ENCODE data around the gene RAMAC. TPM values are rescaled to one million over a fixed set of nuclear protein-coding genes. Genes with fewer than 3 reads are reported as not detected.
"Not testable (repeated sequence)": the region's sequence is repeated elsewhere in the genome, so short reads cannot be mapped to it uniquely, and the experiment has no call there.

The RAMAC gene
- total RNA-seq, 1 donor from 2014 or later: 26.2 TPM

DNA sequence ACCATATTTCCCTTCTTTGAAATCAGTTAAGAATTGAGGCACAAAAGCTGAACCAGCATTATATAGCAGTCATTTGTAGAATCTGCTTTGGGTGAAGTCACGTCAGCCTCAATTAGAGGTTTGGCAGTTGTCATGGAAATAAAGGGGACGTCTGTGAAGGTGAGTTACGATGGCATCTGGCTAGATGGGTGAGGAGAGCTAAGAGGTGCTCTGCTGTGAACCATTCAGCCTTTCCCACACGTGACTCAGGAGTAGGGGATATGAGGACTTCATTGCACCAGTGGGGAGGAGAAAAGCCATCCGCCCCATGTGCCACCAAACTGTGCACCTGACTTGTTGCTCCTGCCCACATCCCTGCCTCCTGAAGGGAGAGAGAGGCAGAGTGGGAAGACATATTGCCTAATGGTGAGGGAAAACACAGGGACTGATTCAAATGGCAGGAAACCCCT is 28.2 kb downstream of the RAMAC start:
- DNase-seq: no peak

DNA sequence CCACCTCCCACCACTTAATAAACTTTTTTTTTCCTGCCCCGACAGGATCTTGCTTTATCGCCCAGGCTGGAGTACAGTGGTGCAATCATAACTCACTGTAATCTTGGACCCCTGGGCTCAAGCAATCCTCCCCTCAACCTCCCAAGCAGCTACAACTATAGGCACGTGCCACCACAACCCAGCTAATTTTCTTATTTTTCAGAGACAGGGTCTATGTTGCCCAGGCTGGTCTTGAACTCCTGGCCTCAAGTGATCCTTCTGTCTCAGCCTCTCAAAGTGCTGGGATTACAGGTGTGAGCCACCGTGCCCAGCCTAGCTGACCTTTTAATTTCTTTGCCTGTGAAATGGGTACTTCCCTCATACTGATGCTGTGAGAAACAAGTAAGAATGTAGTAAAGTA is 29.4 kb downstream of the RAMAC start:
- no peak for DNase-seq

DNA sequence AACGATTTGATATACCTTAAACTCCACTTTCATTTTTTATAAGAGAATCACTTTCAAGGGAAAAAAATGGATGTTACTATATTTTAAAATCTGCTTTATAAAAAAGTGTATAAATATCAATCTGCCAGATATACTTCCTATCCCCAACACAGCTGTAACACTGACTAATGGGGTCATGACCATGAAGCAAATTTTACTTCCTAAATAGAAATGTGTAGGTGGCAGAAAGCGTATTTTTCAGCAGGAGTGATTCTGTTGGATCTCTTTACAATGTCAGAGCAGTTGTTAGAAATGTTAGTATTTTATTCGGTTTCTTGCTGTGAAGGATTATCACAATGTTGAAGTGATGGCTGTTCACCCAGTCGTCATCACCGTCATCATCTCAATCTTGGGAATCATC is 30.9 kb downstream of the RAMAC start:
- peak; percentile 53 for DNase-seq

DNA sequence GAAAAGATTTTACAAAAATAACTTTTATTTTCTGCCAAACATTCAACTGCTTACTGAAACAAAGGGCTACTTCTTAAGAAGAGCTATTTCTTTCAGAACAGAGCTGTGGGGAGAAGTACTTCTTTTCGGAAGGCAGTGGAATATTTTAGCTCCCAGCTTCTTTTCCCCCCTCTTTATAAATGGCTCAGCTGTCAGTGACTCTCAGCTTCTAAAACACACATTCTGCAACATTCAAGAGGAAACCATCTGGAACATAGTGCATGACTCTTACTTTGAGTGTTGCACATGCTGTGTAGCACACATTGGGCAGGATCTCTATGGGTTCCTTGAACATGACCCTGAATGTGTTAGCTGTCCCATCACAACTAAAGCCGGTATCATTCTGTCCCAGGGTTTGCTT is 32.4 kb downstream of the RAMAC start:
- DNase-seq: no peak

DNA sequence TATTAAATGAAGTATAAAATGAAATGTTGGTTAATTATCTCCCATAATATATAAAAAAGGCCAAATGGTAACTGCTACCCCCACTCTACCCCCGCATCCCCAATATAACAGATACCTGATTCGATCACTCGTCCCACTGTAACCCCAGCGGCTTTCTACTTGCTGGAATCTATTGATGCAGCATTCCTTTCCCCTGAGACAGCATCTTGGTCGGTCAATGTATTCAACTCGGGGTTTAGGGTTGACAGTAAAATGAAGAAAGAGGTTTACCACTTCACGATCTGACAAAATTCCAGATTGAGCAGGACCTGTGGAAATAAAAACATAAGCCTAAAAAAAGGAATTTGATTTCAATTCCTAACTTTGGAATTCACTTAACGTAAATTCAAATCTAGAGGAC is 44.0 kb downstream of the RAMAC start:
- no peak for DNase-seq

DNA sequence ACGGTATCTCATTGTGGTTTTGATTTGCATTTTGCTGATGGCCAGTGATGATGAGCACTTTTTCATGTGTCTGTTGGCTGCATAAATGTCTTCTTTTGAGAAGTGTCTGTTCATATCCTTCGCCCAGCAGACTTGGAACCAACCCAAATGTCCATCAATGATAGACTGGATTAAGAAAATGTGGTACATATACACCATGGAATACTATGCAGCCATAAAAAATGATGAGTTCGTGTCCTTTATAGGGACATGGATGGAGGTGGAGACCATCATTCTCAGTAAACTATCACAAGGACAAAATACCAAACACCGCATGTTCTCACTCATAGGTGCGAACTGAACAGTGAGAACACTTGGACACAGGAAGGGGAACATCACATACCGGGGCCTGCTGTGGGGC is 45.2 kb downstream of the RAMAC start:
- not testable (repeated sequence) for DNase-seq

DNA sequence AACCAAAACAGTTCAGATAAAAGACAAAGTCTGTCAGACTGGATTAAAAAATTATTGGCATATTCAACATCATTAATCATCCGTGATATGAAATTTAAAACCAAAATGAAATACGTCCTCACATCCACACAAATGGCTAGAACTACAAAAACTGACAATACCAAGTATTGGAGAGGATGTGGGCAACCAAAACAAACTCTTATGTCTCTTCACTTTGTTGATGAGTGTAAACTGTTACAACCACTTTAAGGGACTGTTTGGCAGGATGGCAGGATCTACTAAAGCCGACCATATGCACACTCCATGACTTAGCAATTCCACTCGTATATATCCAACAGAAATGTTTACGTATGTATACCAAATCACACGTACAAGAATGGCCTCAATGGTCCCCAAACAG is 50.2 kb downstream of the RAMAC start:
- DNase-seq: no peak

DNA sequence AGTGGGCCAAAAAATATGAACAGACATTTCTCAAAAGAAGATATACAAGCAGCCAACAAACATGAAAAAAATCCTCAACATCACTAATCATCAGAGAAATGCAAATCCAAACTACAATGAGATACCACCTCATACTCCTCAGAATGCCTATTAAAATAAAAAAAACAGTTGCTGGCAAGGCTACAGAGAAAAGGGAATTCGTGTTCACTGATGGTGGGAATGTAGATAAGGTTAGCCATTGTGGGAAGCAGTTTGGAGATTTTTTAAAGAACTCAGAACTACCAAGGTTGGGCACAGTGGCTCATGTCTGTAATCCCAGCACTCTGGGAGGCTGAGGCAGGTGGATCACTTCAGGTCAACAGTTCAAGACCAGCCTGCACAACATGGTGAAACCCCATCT is 53.2 kb downstream of the RAMAC start:
- DNase-seq: no peak

Other genes starting within 250 kb of the RAMAC start
- gene FSD2, start 180.1 kb upstream of the RAMAC start, total RNA-seq: not detected in 2 replicates
- 8.0 TPM in 2 replicates for gene WHAMM, start 176.6 kb upstream of the RAMAC start, total RNA-seq
- gene HOMER2, start 33.5 kb upstream of the RAMAC start, total RNA-seq: 0.42 and 1.7 TPM in 2 replicates
- 11.9 and 14.1 TPM in 2 replicates for gene C15orf40, start 25.4 kb downstream of the RAMAC start, total RNA-seq
- 131 and 146 TPM in 2 replicates for gene BTBD1, start 81.0 kb downstream of the RAMAC start, total RNA-seq
- 34.7 and 41.9 TPM in 2 replicates for gene TM6SF1, start 121.4 kb downstream of the RAMAC start, total RNA-seq
- gene HDGFL3, start 221.6 kb downstream of the RAMAC start, total RNA-seq: 138 and 168 TPM in 2 replicates

Data from dermis blood vessel endothelial cell (primary cell).